Mucosa of descending colon (tissue), 3 donors: Measurements from ENCODE around the gene FAM237A. TPM values are rescaled to one million over a fixed set of nuclear protein-coding genes. Genes with fewer than 3 reads are reported as not detected.

Source experiments
- ATAC-seq: fragments of 200-7000 bp; cut with Tn5 transposase; one replicate; pipeline ENCODE4 v1.9.1; 2020; ENCODE audit warnings: mild to moderate bottlenecking, moderate library complexity
- DNase-seq, 3 donors: peaks; one replicate each; pipeline ENCODE4 v3.0.0-alpha.2; 2020
- H3K36me3 ChIP-seq: fragments of 200-600 bp; one replicate; pipeline ENCODE4 v1.8.0; 2021; ENCODE audit warnings: low read depth, mild to moderate bottlenecking
- H3K4me1 ChIP-seq: fragments of 200-600 bp; one replicate; pipeline ENCODE4 v1.8.0; 2021; ENCODE audit warnings: low read depth, mild to moderate bottlenecking
- H3K4me3 ChIP-seq: fragments of 200-600 bp; one replicate; pipeline ENCODE4 v1.8.0; 2021; ENCODE audit warnings: mild to moderate bottlenecking
- H3K9me3 ChIP-seq: fragments of 200-600 bp; one replicate; pipeline ENCODE4 v1.8.0; 2021; ENCODE audit warnings: mild to moderate bottlenecking
- CTCF ChIP-seq: fragments of 200-600 bp; IDR thresholded peaks from one replicate; pipeline ENCODE4 v1.8.0; 2022; ENCODE audit warnings: antibody characterized with exemption, mild to moderate bottlenecking
- intact Hi-C, 2 donors: fragments of 100-400 bp; cut with DNase I in 1 of 2; cut with micrococcal nuclease in 1 of 2; formaldehyde crosslinking; loops; one replicate each; pipeline versions ENCODE4 v1.11.0 to v1.11.1; 2022; cut with DNase I, micrococcal nuclease
- total RNA-seq, 3 donors: library from RNA; stranded (reverse); fragmentation: NEBNext Ultra II Directional in 2 of 3; extraction: Animal tissue kit (Norgen Biotek cat#: 25700) in 2 of 3; gene quantifications; one replicate each; pipeline versions ENCODE4 v1.2.1 to v1.2.4, GENCODE V29; 2021 to 2023
- donor health status: DM: no; HTN: no; CAD: no; lungs with moderate emphysema.
- donor health status: DM: no; HTN: no; CAD: no.
- donor health status: DM: no; HTN: yes; CAD: no.

FAM237A gene
- total RNA-seq, 3 donors from 2014 or later = not detected

GRCh38 chr2:206611736-206612135 lies 30.6 kb upstream of the FAM237A start:
- Histone ChIP-seq H3K4me3 (no peak overlapping the region), H3K9me3 (no peaks in the 10 kb centered on the region), H3K4me1 (no peaks in the 10 kb centered on the region), H3K36me3 (no peaks in the 10 kb centered on the region)
- intact Hi-C loops = no loop called here
- DNase-seq = no peak
- no peak for ATAC-seq
- no peak for TF ChIP-seq CTCF

- no peak overlapping the region for H3K4me3 ChIP-seq
- no peaks in the 10 kb centered on the region for H3K36me3 ChIP-seq
- intact Hi-C loops = no loop called here
Observed at GRCh38 chr2:206614811-206615210, 27.5 kb upstream of the FAM237A start.

GRCh38 chr2:206615417-206616089 lies 26.7 kb upstream of the FAM237A start:
- Histone ChIP-seq H3K4me1 (no peaks in the 10 kb centered on the region), H3K36me3 (no peaks in the 10 kb centered on the region), H3K9me3 (no peaks in the 10 kb centered on the region), H3K4me3 (no peak overlapping the region)
- TF ChIP-seq CTCF = no peak
- ATAC-seq = no peak
- intact Hi-C loops = no loop called here
- DNase-seq = no peak

More at GRCh38 chr2:206614811-206615210, 27.5 kb upstream of the FAM237A start:
- no peaks in the 10 kb centered on the region for H3K9me3 ChIP-seq
- no peaks in the 10 kb centered on the region for H3K4me1 ChIP-seq
- TF ChIP-seq CTCF = no peak
- DNase-seq (no peak), ATAC-seq (no peak)

- DNase-seq (no peak), ATAC-seq (no peak)
- TF ChIP-seq CTCF = no peak
- H3K4me1 ChIP-seq = no peaks in the 10 kb centered on the region
- intact Hi-C loops = no loop called here
- no peaks in the 10 kb centered on the region for H3K36me3 ChIP-seq
- H3K4me3 ChIP-seq = no peak overlapping the region
- no peaks in the 10 kb centered on the region for H3K9me3 ChIP-seq
Observed at GRCh38 chr2:206616151-206616550, 26.1 kb upstream of the FAM237A start.

GRCh38 chr2:206619011-206619410 lies 23.3 kb upstream of the FAM237A start:
- no peak for ATAC-seq

More at GRCh38 chr2:206619011-206619410, 23.3 kb upstream of the FAM237A start:
- Histone ChIP-seq H3K4me3 (no peak overlapping the region), H3K9me3 (no peaks in the 10 kb centered on the region), H3K36me3 (no peaks in the 10 kb centered on the region), H3K4me1 (no peaks in the 10 kb centered on the region)
- no peak for TF ChIP-seq CTCF
- DNase-seq = no peak
- intact Hi-C loops = no loop called here
